WTC11 (cell line): ENCODE results near the gene MESD. TPM values are rescaled to one million over a fixed set of nuclear protein-coding genes. Genes with fewer than 3 reads are reported as not detected.

Experiments
- ARID4B ChIP-seq: sonication (generic); formaldehyde crosslinking; IDR thresholded peaks from 2 replicates; pipeline ENCODE4 v1.8.0; 2023; ENCODE audit warnings: missing genetic modification reagents, mild to moderate bottlenecking, borderline replicate concordance
- CDX4 ChIP-seq: fragments of 250-450 bp; sonication (Bioruptor Pico); IDR thresholded peaks from 2 replicates; pipeline ENCODE4 v1.9.0; 2021; ENCODE audit warnings: moderate library complexity, mild to moderate bottlenecking, inconsistent platforms, borderline replicate concordance
- E2F4 ChIP-seq: sonication (generic); formaldehyde crosslinking; IDR thresholded peaks from 2 replicates; pipeline ENCODE4 v1.8.1; 2022; ENCODE audit warnings: low read depth, mild to moderate bottlenecking, moderate library complexity, missing genetic modification reagents, borderline replicate concordance
- EMX1 ChIP-seq: fragments of 250-450 bp; sonication (Bioruptor Pico); IDR thresholded peaks from 2 replicates; pipeline ENCODE4 v1.8.0; 2021; ENCODE audit warnings: mild to moderate bottlenecking
- ESRRA ChIP-seq: sonication (generic); formaldehyde crosslinking; IDR thresholded peaks from 2 replicates; pipeline ENCODE4 v1.8.1; 2022; ENCODE audit warnings: mild to moderate bottlenecking, missing genetic modification reagents, borderline replicate concordance
- FOXJ3 ChIP-seq: sonication (generic); formaldehyde crosslinking; IDR thresholded peaks from 2 replicates; pipeline ENCODE4 v1.9.0; 2021; ENCODE audit warnings: missing genetic modification reagents, mild to moderate bottlenecking, borderline replicate concordance
- FOXK1 ChIP-seq: sonication (generic); formaldehyde crosslinking; IDR thresholded peaks from 2 replicates; pipeline ENCODE4 v1.8.0; 2022; ENCODE audit warnings: mild to moderate bottlenecking, moderate library complexity, missing genetic modification reagents
- FOXP1 ChIP-seq: sonication (generic); formaldehyde crosslinking; IDR thresholded peaks from 2 replicates; pipeline ENCODE4 v1.8.0; 2022; ENCODE audit warnings: missing genetic modification reagents, mild to moderate bottlenecking, moderate library complexity, borderline replicate concordance
- FOXP4 ChIP-seq: sonication (generic); formaldehyde crosslinking; IDR thresholded peaks from 2 replicates; pipeline ENCODE4 v1.8.0; 2022; ENCODE audit warnings: mild to moderate bottlenecking, missing genetic modification reagents
- GABPB1 ChIP-seq: sonication (generic); formaldehyde crosslinking; IDR thresholded peaks from 2 replicates; pipeline ENCODE4 v1.8.1; 2023; ENCODE audit warnings: mild to moderate bottlenecking, missing genetic modification reagents
- HMGA2 ChIP-seq: fragments of 250-450 bp; sonication (Bioruptor Pico); IDR thresholded peaks from 2 replicates; pipeline ENCODE4 v1.4.0; 2021; ENCODE audit warnings: mild to moderate bottlenecking, moderate library complexity
- JAZF1 ChIP-seq: fragments of 250-450 bp; sonication (Bioruptor Pico); IDR thresholded peaks from 2 replicates; pipeline ENCODE4 v1.9.0; 2021; ENCODE audit warnings: moderate library complexity, mild to moderate bottlenecking, inconsistent platforms
- KAT7 ChIP-seq: sonication (generic); formaldehyde crosslinking; IDR thresholded peaks from 2 replicates; pipeline ENCODE4 v1.8.1; 2023; ENCODE audit warnings: missing genetic modification reagents, mild to moderate bottlenecking, borderline replicate concordance
- MAX ChIP-seq: sonication (generic); formaldehyde crosslinking; IDR thresholded peaks from 2 replicates; pipeline ENCODE4 v1.8.0; 2022; ENCODE audit warnings: mild to moderate bottlenecking, missing genetic modification reagents
- PREB ChIP-seq: sonication (generic); formaldehyde crosslinking; IDR thresholded peaks from 2 replicates; pipeline ENCODE4 v1.8.1; 2022; ENCODE audit warnings: mild to moderate bottlenecking, missing genetic modification reagents, moderate library complexity, borderline replicate concordance
- RELA ChIP-seq: sonication (generic); formaldehyde crosslinking; IDR thresholded peaks from 2 replicates; pipeline ENCODE4 v1.8.1; 2022; ENCODE audit warnings: missing genetic modification reagents, mild to moderate bottlenecking, borderline replicate concordance
- SMAD3 ChIP-seq: sonication (generic); formaldehyde crosslinking; IDR thresholded peaks from 2 replicates; pipeline ENCODE4 v1.8.0; 2022; ENCODE audit warnings: missing genetic modification reagents, mild to moderate bottlenecking, borderline replicate concordance
- ZBTB21 ChIP-seq: sonication (generic); formaldehyde crosslinking; IDR thresholded peaks from 2 replicates; pipeline ENCODE4 v1.8.1; 2023; ENCODE audit warnings: mild to moderate bottlenecking, missing genetic modification reagents, borderline replicate concordance
- ZMAT4 ChIP-seq: fragments of 250-450 bp; sonication (Bioruptor Pico); IDR thresholded peaks from 2 replicates; pipeline ENCODE4 v1.9.0; 2021; ENCODE audit warnings: mild to moderate bottlenecking
- ZNF121 ChIP-seq: sonication (generic); formaldehyde crosslinking; IDR thresholded peaks from 2 replicates; pipeline ENCODE4 v1.8.0; 2023; ENCODE audit warnings: missing genetic modification reagents
- ZNF232 ChIP-seq: sonication (generic); formaldehyde crosslinking; IDR thresholded peaks from 2 replicates; pipeline ENCODE4 v1.8.0; 2022; ENCODE audit warnings: mild to moderate bottlenecking, missing genetic modification reagents
- ZNF416 ChIP-seq: fragments of 250-450 bp; sonication (Bioruptor Pico); IDR thresholded peaks from 2 replicates; pipeline ENCODE4 v1.9.0; 2021; ENCODE audit warnings: mild to moderate bottlenecking, inconsistent platforms
- ZNF532 ChIP-seq: fragments of 250-450 bp; sonication (Bioruptor Pico); IDR thresholded peaks from 2 replicates; pipeline ENCODE4 v1.9.0; 2021; ENCODE audit warnings: mild to moderate bottlenecking, borderline replicate concordance
- total RNA-seq: library from RNA; stranded (reverse); gene quantifications from 3 replicates; pipeline ENCODE4 v1.2.3, GENCODE V29; 2021

The MESD gene
- total RNA-seq, 1 experiment from 2014 or later, result 28.3 TPM

- peak; percentile 67 for TF ChIP-seq FOXP1 (CRISPR knock-in tag)
- TF ChIP-seq FOXK1 (CRISPR knock-in tag), result peak; percentile 61; the same call in 1 of the 2 replicates
- no peak for TF ChIP-seq PREB (CRISPR knock-in tag)
- TF ChIP-seq FOXJ3, result no peak
- no peak for TF ChIP-seq ZBTB21 (CRISPR knock-in tag)
- TF ChIP-seq ESRRA (CRISPR knock-in tag), result peak; percentile 49; the same call in 1 of the 2 replicates
- no peak for TF ChIP-seq ZNF532
- peak; percentile 71 for TF ChIP-seq MAX (CRISPR knock-in tag)
- peak; percentile 61; the same call in 1 of the 2 replicates for TF ChIP-seq SMAD3
- TF ChIP-seq CDX4 (CRISPR knock-in tag), result no peak
- peak; percentile 24; the same call in 1 of the 2 replicates for TF ChIP-seq GABPB1 (CRISPR knock-in tag)
- no peak for TF ChIP-seq ZNF121 (CRISPR knock-in tag)
- no peak for TF ChIP-seq EMX1 (CRISPR knock-in tag)
- 0 out of 2 replicates have a peak, but pooled peaks have one; percentile 28 for TF ChIP-seq ZMAT4 (CRISPR knock-in tag)
- TF ChIP-seq JAZF1, result no peak
- TF ChIP-seq RELA (CRISPR knock-in tag), result peak; percentile 75; the same call in 1 of the 2 replicates
- TF ChIP-seq E2F4 (CRISPR knock-in tag), result peak; percentile 62; the same call in 1 of the 2 replicates
- TF ChIP-seq FOXP4 (CRISPR knock-in tag), result peak; percentile 76
- no peak for TF ChIP-seq ZNF232 (CRISPR knock-in tag)
- TF ChIP-seq ZNF416, result no peak
- no peak for TF ChIP-seq HMGA2 (CRISPR knock-in tag)
- peak; percentile 96; the same call in 1 of the 2 replicates for TF ChIP-seq KAT7 (CRISPR knock-in tag)
- peak; percentile 54; the same call in 1 of the 2 replicates for TF ChIP-seq ARID4B (CRISPR knock-in tag)
Measured at GRCh38 chr15:81000624-81001151, 11.1 kb upstream of the MESD start, which contains the start of gene TLNRD1 (continued).
